ENCODE data around the gene PAN2. TPM values are rescaled to one million over a fixed set of nuclear protein-coding genes. Genes with fewer than 3 reads are reported as not detected.

The PAN2 gene
- total RNA-seq, 4 donors from 2014 or later, result 29.9 to 47.3 (median 31.7) TPM

GRCh38 chr12:56299308-56299852 lies 34.4 kb downstream of the PAN2 start:
- no peak for TF ChIP-seq CTCF (IDR thresholded peaks at IDR 0.05; ENCODE audit: low read depth)

GRCh38 chr12:56298828-56299227 lies 35.0 kb downstream of the PAN2 start:
- no peak for TF ChIP-seq CTCF (IDR thresholded peaks at IDR 0.05; ENCODE audit: low read depth)

GRCh38 chr12:56297400-56297799 lies 36.4 kb downstream of the PAN2 start:
- TF ChIP-seq CTCF (IDR thresholded peaks at IDR 0.05; ENCODE audit: low read depth), result no peak

GRCh38 chr12:56296295-56296694 lies 37.5 kb downstream of the PAN2 start:
- no peak for TF ChIP-seq CTCF (IDR thresholded peaks at IDR 0.05; ENCODE audit: low read depth)

- TF ChIP-seq CTCF (IDR thresholded peaks at IDR 0.05; ENCODE audit: low read depth), result no peak
These were observed 40.0 kb downstream of the PAN2 start for GRCh38 chr12:56293795-56294194.

- no peak for TF ChIP-seq CTCF (IDR thresholded peaks at IDR 0.05; ENCODE audit: low read depth)
These were observed 45.0 kb downstream of the PAN2 start for GRCh38 chr12:56288705-56289387.

- no peak for TF ChIP-seq CTCF (IDR thresholded peaks at IDR 0.05; ENCODE audit: low read depth)
These were observed 47.6 kb downstream of the PAN2 start for GRCh38 chr12:56286044-56286830.
